ENCODE results near the gene APAF1.
"Not testable (repeated sequence)": the region's sequence is repeated elsewhere in the genome, so short reads cannot be mapped to it uniquely, and the experiment has no call there.

APAF1 gene

DNA sequence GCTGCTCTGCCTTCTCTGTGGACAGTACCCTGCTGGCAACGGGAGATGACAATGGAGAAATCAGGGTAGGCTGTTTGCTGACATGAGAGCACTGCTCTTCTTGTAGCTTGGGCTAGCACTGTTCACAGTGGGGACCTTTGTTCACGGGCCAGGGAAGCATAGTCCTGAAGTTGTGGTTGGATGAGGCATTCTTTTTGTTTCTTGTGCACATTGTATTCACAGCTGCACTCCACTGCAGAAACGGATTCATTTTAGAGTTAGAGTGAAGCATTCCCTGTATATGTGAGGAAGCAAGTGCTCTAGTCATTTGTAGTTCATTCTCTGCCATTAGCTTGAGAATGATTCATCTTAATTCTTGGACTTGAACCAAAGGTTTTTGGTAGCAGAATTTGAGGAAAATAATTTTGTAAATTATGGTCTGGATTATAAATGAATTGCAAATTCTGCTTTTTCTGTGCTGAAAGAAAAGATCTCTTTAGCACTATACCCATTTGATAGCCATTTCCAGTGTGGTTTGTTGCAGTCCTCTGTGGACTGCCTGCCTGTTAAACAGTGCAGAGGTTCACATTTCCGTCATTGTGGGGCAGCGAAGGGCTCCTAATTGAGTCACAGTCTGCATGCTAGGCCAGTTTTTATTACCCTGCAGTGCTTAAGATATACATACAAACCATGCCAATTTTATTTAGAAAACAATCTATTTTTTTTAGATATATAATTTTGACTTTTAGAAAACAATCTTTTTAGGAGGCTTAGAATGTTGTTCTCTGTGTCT lies 80.6 kb downstream of the APAF1 start:
- DNase-seq, result peak in 2 of 3 experiments; percentile 72 to 73

- DNase-seq, result no peak
Measured at GRCh38 chr12:98727196-98727595, 82.1 kb downstream of the APAF1 start.

DNA sequence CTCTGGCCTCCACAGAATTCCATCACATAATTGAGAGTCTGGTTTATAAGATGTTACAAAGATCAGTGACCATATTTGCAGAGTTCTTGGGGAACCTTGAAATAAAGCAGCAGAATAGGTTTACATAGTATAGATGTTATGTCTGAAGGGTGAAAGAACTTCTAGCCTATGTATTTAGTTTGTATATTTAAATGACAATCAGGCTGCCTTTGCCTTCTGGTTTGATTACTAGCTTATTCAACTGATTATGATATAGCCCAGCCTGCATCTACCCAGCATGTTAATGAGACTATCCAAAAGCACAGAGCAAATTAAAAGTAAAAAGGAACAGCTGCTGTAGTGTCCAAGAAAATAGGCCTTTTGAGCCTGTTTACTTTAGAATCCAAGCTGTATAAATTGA lies 85.3 kb downstream of the APAF1 start:
- DNase-seq, result no peak

DNA sequence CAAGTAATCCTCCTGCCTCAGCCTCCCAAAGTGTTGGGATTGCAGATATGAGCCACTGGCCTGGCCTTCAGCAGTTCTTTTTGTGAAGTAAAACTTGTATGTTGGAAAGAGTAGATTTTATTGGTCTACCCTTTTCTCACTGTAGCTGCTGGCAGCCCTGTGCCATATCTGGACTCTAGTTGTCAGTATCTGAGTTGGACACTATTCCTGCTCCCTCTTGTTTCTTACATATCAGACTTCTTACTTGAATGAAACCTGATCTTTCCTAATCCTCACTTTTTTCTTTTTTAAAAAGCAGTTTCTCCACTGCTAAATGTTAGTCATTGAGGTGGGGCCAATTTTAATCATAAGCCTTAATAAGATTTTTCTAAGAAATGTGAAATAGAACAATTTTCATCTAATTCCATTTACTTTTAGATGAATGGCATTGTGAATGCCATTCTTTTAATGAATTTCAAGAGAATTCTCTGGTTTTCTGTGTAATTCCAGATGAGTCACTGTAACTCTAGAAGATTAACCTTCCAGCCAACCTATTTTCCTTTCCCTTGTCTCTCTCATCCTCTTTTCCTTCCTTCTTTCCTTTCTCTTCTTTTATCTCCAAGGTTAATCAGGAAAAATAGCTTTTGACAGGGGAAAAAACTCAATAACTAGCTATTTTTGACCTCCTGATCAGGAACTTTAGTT lies 88.7 kb downstream of the APAF1 start:
- DNase-seq, result no peak

GRCh38 chr12:98735821-98736220 lies 90.7 kb downstream of the APAF1 start:
- no peak for DNase-seq

DNA sequence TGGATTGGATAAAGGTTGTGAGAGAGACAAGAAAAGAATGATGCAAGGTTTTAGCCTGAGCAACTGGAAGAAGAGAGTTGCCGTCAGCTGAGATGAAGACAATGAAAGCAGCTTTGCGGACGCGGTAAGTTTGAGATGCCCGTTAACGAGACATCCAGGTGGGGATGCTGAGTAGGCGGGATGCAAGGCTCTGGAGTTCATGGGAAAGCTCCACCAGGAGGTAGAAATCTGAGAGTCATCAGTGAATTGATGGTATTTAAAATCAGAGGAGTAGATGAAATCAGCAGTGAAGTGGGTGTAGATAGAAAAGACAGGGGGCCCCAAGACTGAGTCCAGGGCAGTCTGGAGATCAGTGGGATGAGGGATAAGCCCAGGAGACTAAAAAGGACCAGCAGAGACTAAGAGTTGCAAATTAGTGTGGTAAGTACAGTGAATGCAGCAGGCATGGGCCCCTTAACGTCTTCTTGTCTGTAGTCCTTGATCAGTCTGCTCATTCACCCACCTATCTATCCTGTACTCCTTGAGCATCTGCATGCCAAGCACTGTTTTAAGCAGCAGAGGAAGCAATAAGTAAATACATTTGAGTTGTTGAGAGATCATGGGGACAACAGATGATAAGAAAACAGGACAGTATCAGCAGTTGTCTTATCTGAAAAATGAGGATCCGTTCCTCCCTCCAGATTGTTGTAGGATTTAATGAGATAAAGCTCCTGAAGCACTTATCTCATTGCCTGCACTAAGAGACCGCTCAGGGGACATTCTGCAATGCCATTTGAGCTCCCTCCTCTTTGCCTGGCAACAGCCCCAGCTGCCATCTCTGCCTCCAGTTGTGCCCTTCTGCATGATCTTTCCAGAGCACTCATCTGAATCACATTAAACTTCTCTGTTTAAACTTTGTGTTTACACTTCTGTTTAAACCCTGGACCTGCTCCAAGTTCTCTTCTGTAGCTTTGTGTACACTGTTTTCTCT lies 91.5 kb downstream of the APAF1 start:
- peak; percentile 14 to 81 (median 68) for DNase-seq

DNA sequence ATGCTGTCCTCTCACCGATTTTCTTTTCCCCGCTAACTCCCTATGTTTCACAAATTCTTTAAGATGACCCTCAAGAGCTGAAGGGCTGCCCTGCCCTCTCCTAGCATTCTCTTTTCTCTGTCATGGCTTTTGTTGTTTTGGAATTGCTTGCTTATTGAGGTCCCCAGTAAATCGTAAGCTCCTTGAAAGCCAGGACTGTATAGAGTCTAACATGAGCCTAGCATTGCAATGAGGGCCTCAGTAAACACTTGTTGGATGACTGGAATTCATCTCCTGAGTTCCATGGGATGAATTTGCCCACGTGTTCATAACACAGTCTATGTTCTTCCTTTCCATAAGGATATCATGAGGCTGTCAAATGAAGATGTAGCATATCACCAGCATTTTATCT lies 92.2 kb downstream of the APAF1 start:
- no peak for DNase-seq

- no peak for DNase-seq
Measured at GRCh38 chr12:98738002-98738401, 92.9 kb downstream of the APAF1 start.

- peak in 1 of 3 experiments; percentile 56 for DNase-seq
Measured at GRCh38 chr12:98738539-98738938, 93.4 kb downstream of the APAF1 start.

- no peak for DNase-seq
Measured at GRCh38 chr12:98740751-98741150, 95.7 kb downstream of the APAF1 start.

DNA sequence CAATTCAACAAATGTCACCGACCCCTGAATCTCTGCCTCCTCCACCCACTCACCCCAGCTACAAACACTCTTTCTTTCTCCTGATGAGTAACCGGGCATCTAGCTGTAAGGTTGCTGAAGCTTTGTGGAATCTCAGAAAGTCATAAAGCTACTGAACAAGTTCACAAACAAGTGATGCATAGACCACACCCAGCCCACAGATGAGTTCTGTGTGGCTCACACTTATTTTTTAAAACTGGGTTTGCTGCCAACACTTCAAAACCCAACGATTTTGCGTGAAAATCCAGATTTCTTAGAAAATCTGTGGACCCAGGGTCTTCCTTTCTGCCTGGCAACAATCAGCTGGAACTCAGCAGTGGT lies 96.1 kb downstream of the APAF1 start:
- no peak for DNase-seq

DNA sequence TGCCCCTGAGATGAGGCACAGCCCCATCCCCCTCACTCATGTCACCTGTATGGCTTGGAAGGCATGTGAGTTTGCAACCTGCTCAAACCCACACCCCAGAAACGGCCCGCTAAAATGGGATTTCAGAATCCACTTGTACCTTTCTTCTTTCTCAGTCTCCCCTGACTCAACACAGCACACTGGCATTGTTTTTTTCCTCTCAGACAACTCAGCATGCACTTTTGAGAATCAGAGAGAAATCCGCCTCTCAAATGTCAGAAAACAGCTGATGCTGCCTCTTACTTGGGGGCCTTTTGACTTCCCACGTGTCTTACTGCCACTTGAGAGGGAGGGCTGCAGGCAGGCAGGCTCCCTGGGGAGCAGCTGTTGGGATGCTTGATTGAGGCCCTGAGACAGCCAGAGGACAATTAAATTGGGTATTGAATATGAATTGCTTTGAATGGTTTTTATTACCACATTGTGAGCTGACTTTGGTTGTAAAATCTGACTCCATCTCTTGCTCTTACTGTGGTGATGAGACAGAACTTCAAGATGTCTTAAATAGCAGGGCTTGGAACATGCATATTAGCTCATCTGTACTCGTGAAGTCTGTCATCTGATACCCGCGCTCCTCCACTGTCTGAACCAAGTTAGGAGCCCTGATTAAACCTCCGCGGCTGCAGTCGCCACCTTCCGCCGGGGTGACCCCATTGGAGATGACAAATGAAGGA lies 96.6 kb downstream of the APAF1 start:
- DNase-seq, result peak; percentile 32 to 99 (median 77)

DNA sequence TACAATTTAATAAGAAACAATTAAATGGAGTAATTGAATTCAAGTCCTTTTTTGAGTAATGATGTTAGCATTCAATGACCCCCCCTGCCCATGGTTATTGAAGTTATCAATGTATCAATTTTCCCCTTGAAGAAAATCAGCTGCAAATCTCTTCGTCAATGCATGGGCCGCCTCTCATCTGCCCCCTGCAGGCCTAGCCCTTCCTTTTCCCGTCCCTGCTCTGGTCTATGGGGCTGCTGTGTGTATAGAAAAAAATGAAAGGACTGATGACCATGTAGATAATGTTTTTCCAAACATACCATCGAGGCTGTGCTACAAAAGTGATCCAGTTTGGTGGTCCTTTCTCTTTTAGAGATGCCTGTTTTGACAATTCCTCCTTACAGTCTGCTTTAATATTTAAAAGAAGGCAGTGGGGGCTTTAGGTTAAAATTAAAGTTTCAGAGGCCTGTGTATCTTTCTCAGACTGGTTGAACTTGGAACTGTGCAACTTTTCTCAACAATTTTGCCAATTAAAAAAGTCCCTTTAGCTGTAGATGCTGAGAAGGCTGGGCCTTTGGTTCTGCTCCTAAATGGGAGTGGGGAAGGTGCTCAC lies 98.4 kb downstream of the APAF1 start:
- DNase-seq, result no peak

DNA sequence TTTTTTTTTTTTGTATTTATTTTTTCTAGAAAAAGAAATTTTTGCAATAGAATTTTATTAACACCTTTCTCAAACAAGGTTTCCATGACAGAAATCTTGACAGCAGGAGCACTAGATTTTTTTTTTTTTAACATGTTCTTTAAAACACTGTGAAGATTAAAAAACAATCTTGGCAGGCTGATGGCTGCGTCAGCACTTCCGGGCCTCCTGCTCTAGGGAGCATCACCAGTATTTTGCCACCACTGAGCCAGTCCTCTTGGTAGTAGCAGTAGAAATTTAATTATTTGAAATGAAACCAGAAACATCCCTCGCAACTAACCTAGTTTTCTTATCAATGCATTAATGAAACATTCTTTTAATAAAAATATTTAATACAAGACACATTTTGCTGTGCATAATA lies 99.6 kb downstream of the APAF1 start:
- no peak for DNase-seq

DNA sequence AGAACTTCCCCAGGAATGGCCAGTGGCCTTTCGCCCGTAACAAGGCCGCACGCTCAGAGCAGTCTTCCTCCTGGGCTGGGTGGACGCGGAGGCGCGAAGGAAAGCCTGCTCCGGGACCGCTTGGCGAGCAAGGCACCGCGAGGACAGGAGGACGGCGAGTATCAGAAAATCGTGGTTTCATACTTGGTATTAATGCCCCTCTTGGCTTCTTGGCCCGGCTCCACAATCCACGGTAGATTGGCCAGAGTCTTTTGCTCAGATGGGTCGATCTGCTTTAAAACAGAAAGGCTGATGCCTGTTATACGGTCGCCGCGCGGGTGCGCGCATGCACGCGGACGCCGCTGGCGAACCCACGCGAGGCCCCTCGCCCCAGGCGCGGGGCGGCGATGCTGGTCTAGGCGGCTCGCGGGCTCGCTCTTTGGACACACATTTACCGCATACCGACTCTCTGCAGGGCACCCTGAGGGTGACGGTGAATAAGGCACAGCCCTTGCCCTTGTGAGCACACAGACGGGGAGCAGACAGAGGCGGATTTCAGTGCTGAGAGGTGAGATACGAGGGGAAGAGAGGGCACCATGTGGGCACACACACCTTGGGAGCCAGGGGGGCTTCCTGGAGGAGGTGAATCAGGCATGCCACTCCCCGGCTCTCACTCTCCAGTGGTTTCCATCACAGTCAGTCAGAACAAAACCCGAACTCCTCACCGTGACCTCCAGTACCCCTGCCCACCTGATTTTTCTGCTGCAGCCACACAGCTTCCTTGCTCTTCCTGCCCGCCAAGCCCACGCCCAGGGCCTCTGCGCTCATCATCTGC lies 100.7 kb downstream of the APAF1 start:
- DNase-seq, result peak in 2 of 3 experiments; percentile 23 to 55

DNA sequence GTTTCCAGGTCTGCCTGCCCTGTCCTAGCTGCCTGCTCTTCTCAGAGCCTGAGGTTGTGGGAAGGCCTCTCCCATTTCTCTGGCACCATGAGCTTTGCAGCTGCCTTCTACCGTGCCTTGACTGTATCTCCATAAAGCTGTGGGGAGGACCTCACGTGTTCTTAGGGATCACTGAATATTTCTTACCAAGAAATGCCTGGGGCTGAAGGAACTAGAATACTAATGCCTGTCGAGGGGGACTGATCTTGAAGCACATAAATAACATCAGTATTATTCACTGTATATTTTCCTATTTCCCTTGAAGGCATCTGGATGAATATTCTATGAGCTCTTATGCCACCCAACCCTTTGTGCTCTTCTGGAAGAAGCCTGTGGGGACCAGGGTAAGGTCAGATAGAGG lies 103.4 kb downstream of the APAF1 start:
- DNase-seq, result no peak

DNA sequence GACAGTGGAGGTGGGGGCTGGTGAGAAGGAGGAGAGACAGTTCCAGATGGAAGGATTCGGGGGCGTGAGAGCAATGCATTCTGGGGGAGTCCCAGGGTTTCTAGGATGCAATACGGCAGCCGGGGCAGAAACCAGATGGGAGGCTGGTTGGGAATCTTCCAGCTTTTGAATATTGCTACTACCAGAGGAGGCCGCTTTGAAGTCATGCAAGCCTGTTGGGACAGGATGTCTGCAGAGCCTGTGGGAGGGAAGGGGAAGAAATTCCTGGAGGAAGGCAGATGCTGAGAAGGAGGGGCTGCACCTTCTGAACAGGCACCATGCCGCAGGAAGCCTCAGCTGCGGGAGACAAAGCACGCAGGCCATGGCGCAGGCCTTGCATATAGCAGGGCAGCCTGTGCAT lies 105.4 kb downstream of the APAF1 start:
- DNase-seq, result no peak

DNA sequence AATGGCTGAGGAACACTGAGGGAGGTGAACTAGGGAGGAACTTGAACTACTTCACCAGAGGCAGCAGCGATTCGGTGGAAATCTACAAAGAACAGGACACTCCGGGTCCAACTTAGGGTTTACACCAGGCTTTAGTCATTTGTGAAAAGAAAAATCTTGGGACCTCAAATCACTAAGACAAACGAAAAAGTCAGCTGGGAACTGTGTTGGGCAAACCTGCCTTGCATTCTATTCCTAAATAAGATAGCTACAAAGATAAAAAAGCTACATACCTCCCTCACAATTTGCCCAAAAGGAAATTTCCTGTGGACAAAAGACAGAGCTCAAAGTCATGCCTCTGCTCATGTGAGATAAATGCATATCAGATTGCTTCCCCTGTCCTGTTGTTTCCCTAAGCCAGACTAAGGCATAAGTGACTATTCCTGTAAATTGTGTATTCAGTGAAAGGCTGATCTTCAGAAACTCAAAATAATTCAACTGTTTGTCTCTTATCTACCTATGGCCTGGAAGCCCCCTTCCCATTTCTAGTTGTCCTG lies 106.6 kb downstream of the APAF1 start:
- no peak for DNase-seq

- DNase-seq, result no peak
Measured at GRCh38 chr12:98752726-98753125, 107.6 kb downstream of the APAF1 start.

DNA sequence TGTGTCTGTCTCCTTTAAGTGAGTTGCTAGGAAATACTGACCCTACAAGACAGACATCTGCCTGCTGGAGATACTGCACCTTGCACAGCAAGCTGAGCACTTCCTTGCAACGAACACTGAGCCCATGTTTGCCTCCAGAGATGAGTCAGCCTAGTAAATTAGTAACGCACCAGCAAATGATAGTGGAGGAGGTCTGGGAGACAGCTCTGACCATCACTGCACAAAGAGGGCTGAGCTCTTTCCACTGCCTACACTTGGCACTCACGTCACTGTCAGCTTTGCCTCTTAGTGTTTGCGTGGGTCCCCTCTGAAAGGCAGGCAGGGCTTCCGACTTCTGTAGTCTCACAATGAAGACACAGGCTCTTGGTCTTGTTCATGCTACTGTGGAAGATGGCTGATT lies 109.0 kb downstream of the APAF1 start:
- DNase-seq, result no peak

- DNase-seq, result not testable (repeated sequence)
Measured at GRCh38 chr12:98755855-98756254, 110.8 kb downstream of the APAF1 start.

Measured in NCI-H1417 (cell line).